Neural cell (in vitro differentiated cells): ENCODE measurements around the gene OTUD7B. TPM values are rescaled to one million over a fixed set of nuclear protein-coding genes. Genes with fewer than 3 reads are reported as not detected.

ENCODE experiments used
- H2AFZ ChIP-seq: fragments of 200-600, 300-800 bp; sonication (generic), shearing (Covaris generic); 2 replicates; pipeline ENCODE4 v1.6.0; 2014; ENCODE audit warnings: low read depth, mild to moderate bottlenecking, antibody characterized with exemption, low read length, moderate library complexity
- H3F3A ChIP-seq: fragments of 200-600 bp; shearing (Covaris generic); 2 replicates; pipeline ENCODE4 v1.6.1; 2016; ENCODE audit warnings: mild to moderate bottlenecking, moderate library complexity, mixed read lengths, antibody characterized with exemption, low read length; ENCODE audit not compliant: insufficient read depth, poor library complexity, severe bottlenecking
- H3K27ac ChIP-seq: fragments of 200-600, 300-800 bp; sonication (generic), shearing (Covaris generic); 2 replicates; pipeline ENCODE4 v1.5.1; 2014; ENCODE audit warnings: mild to moderate bottlenecking, low read length, moderate library complexity
- H3K27me3 ChIP-seq: fragments of 300-800, 200-600 bp; sonication (generic), shearing (Covaris generic); 2 replicates; pipeline ENCODE4 v1.6.0; 2014; ENCODE audit warnings: mild to moderate bottlenecking, low read depth, low read length, moderate library complexity; ENCODE audit not compliant: insufficient read depth
- H3K36me3 ChIP-seq: fragments of 300-800, 200-600 bp; sonication (generic), shearing (Covaris generic); 2 replicates; pipeline ENCODE4 v1.5.1; 2014; ENCODE audit warnings: mild to moderate bottlenecking, antibody characterized with exemption, low read length, moderate library complexity; ENCODE audit not compliant: insufficient read depth
- H3K4me2 ChIP-seq: fragments of 300-800, 200-600 bp; sonication (generic), shearing (Covaris generic); 2 replicates; pipeline ENCODE4 v1.6.0; 2014; ENCODE audit warnings: mild to moderate bottlenecking, low read length
- H3K4me3 ChIP-seq: fragments of 300-800, 200-600 bp; sonication (generic), shearing (Covaris generic); 2 replicates; pipeline ENCODE4 v1.5.1; 2014; ENCODE audit warnings: mild to moderate bottlenecking, low read length, moderate library complexity
- H3K79me2 ChIP-seq: fragments of 200-600 bp; shearing (Covaris generic); replicated peaks from 2 replicates; pipeline ENCODE4 v1.6.0; 2014; ENCODE audit warnings: mild to moderate bottlenecking, low read length, moderate library complexity; ENCODE audit not compliant: insufficient read depth
- H3K9ac ChIP-seq: fragments of 300-800, 200-600 bp; sonication (generic), shearing (Covaris generic); 2 replicates; pipeline ENCODE4 v1.6.1; 2016; ENCODE audit warnings: mild to moderate bottlenecking, low read length, mixed read lengths
- H3K9me2 ChIP-seq: fragments of 200-600 bp; shearing (Covaris generic); 2 replicates; pipeline ENCODE4 v1.6.1; 2016; ENCODE audit warnings: mild to moderate bottlenecking, low read length, mixed read lengths; ENCODE audit not compliant: insufficient read depth
- H3K9me3 ChIP-seq: fragments of 200-600, 300-800 bp; sonication (generic), shearing (Covaris generic); 2 replicates; pipeline ENCODE4 v1.6.1; 2016; ENCODE audit warnings: mild to moderate bottlenecking, mixed run types, low read length, moderate library complexity, mixed read lengths
- H4K20me1 ChIP-seq: fragments of 200-600 bp; shearing (Covaris generic); 2 replicates; pipeline ENCODE4 v1.6.1; 2016; ENCODE audit warnings: mild to moderate bottlenecking, mixed run types; ENCODE audit not compliant: insufficient read depth
- CTCF ChIP-seq: fragments of 450-650 bp; IDR thresholded peaks from 2 replicates; pipeline ENCODE4 v1.5.1; 2014; ENCODE audit warnings: antibody characterized with exemption, mild to moderate bottlenecking, moderate library complexity; ENCODE audit not compliant: poor library complexity, severe bottlenecking
- EP300 ChIP-seq: fragments of 450-650 bp; conservative IDR thresholded peaks from 2 replicates; pipeline ENCODE4 v1.6.1; 2014; ENCODE audit warnings: antibody characterized with exemption, mild to moderate bottlenecking, moderate library complexity; ENCODE audit not compliant: poor library complexity, severe bottlenecking
- EZH2 ChIP-seq: fragments of 200-600, 300-800 bp; shearing (Covaris generic), sonication (generic); IDR thresholded peaks from 2 replicates; pipeline ENCODE4 v1.6.1; 2014; ENCODE audit warnings: antibody characterized with exemption, low read length, borderline replicate concordance, mild to moderate bottlenecking; ENCODE audit not compliant: insufficient read depth, poor library complexity, severe bottlenecking
- MXI1 ChIP-seq: fragments of 450-650 bp; conservative IDR thresholded peaks from 2 replicates; pipeline ENCODE4 v1.6.1; 2014; ENCODE audit warnings: antibody characterized with exemption, mild to moderate bottlenecking; ENCODE audit not compliant: poor library complexity, severe bottlenecking
- POLR2AphosphoS5 ChIP-seq: IDR thresholded peaks from 2 replicates; pipeline ENCODE4 v1.6.1; 2012
- RAD21 ChIP-seq: fragments of 450-650 bp; conservative IDR thresholded peaks from 2 replicates; pipeline ENCODE4 v1.6.1; 2014; ENCODE audit warnings: antibody characterized with exemption, mild to moderate bottlenecking, moderate library complexity
- REST ChIP-seq: IDR thresholded peaks from 2 replicates; pipeline ENCODE4 v1.6.1; 2012; ENCODE audit warnings: borderline replicate concordance
- SMC3 ChIP-seq: fragments of 450-650 bp; conservative IDR thresholded peaks from 2 replicates; pipeline ENCODE4 v1.6.1; 2014; ENCODE audit warnings: antibody characterized with exemption, mild to moderate bottlenecking, moderate library complexity; ENCODE audit not compliant: poor library complexity
- TAF1 ChIP-seq: IDR thresholded peaks from 2 replicates; pipeline ENCODE4 v1.6.1; 2012; ENCODE audit warnings: low read depth
- polyA plus RNA-seq: library from polyadenylated mRNA; depleted of rRNA; stranded (reverse); fragments of >200 nt; gene quantifications from 2 replicates; pipeline ENCODE4 v1.2.3, GENCODE V29; 2014

Gene OTUD7B
- polyA plus RNA-seq, 1 donor from 2014 or later: 2.1 TPM

GRCh38 chr1:150006881-150007421 is 3.6 kb downstream of the OTUD7B start:
- H4K20me1 ChIP-seq: no peaks in the 10 kb centered on the region
- H3K27ac ChIP-seq: no peak overlapping the region
- no peaks in the 10 kb centered on the region for H3K9me2 ChIP-seq
- H3K4me2 ChIP-seq: no peak overlapping the region
- no peak overlapping the region for H2AFZ ChIP-seq
- H3K36me3 ChIP-seq: no peaks in the 10 kb centered on the region
- no peak overlapping the region for H3K4me3 ChIP-seq
- H3F3A ChIP-seq: peaks cover 6% of the 10 kb centered on the region
- no peaks in the 10 kb centered on the region for H3K9me3 ChIP-seq
- H3K9ac ChIP-seq: no peak overlapping the region
- TF ChIP-seq EZH2 (no peak), CTCF (no peak), EP300 (no peak), SMC3 (no peak), TAF1 (no peak), MXI1 (no peak), POLR2AphosphoS5 (no peak), REST (no peak), RAD21 (no peak)
- H3K27me3 ChIP-seq: no peaks in the 10 kb centered on the region
- peaks cover 19% of the 10 kb centered on the region for H3K79me2 ChIP-seq

- Histone ChIP-seq H3F3A (peaks cover 6% of the 10 kb centered on the region), H3K4me3 (no peak overlapping the region), H3K79me2 (peaks cover 19% of the 10 kb centered on the region), H3K36me3 (no peaks in the 10 kb centered on the region), H3K4me2 (no peak overlapping the region), H4K20me1 (no peaks in the 10 kb centered on the region), H2AFZ (no peak overlapping the region), H3K27ac (no peak overlapping the region), H3K27me3 (no peaks in the 10 kb centered on the region), H3K9ac (no peak overlapping the region), H3K9me2 (no peaks in the 10 kb centered on the region), H3K9me3 (no peaks in the 10 kb centered on the region)
- TF ChIP-seq REST: no peak
- TF ChIP-seq EZH2: no peak
- no peak for TF ChIP-seq TAF1
- TF ChIP-seq POLR2AphosphoS5: no peak
- TF ChIP-seq EP300: no peak
- no peak for TF ChIP-seq CTCF
- TF ChIP-seq MXI1: no peak
- TF ChIP-seq SMC3: no peak
- no peak for TF ChIP-seq RAD21
These were observed 4.9 kb downstream of the OTUD7B start for GRCh38 chr1:150005606-150006005.
